Common myeloid progenitor, CD34-positive (primary cell): Measurements from ENCODE around the gene SERTAD2.

ENCODE experiments used
- CTCF ChIA-PET: fragments of 350-600 bp; sonication (Branson Sonifier 250); formaldehyde crosslinking; loops from one replicate; lab custom pipeline; 2021; ENCODE audit warnings: antibody characterized with exemption; lab: Charles Lee
- POLR2A ChIA-PET: fragments of 350-600 bp; sonication (Branson Sonifier 250); formaldehyde crosslinking; loops from one replicate; lab custom pipeline; 2021; ENCODE audit warnings: antibody characterized with exemption; lab: Charles Lee
- DNase-seq, 3 donors: peaks; one replicate each; pipeline versions ENCODE4 v3.0.0 to v3.0.0-alpha.2; 2013
- H3K27ac ChIP-seq, 2 experiments: 1 replicate in 1 of 2; 2 replicates in 1 of 2; pipeline ENCODE4 v1.7.0; 2013; ENCODE audit warnings: inconsistent platforms in 2 of 2, low read length in 2 of 2, mild to moderate bottlenecking in 2 of 2, low read depth in 1 of 2, moderate library complexity in 1 of 2; ENCODE audit not compliant: severe bottlenecking in 2 of 2, insufficient read depth in 1 of 2, poor library complexity in 1 of 2
- H3K27me3 ChIP-seq, 5 experiments: replicated peaks in 2 of 5; 1 replicate in 3 of 5; 2 replicates in 2 of 5; pipeline versions ENCODE4 v1.6.1 to v1.7.0; 2013; ENCODE audit warnings: low read length in 4 of 5, mild to moderate bottlenecking in 2 of 5, moderate library complexity in 2 of 5, inconsistent platforms in 1 of 5; ENCODE audit not compliant: insufficient read depth in 5 of 5, control insufficient read depth in 4 of 5
- H3K36me3 ChIP-seq, 4 experiments: 1 replicate in 2 of 4; 2 replicates in 2 of 4; pipeline versions ENCODE4 v1.6.1 to v1.7.0; 2013; ENCODE audit warnings: low read length in 3 of 4, control low read depth in 1 of 4, mild to moderate bottlenecking in 1 of 4; ENCODE audit not compliant: control insufficient read depth in 4 of 4, insufficient read depth in 4 of 4
- H3K4me1 ChIP-seq, 4 experiments: 1 replicate in 3 of 4; 2 replicates in 1 of 4; pipeline versions ENCODE4 v1.6.1 to v1.7.1; 2013; ENCODE audit warnings: low read length in 3 of 4, mild to moderate bottlenecking in 3 of 4, control low read depth in 1 of 4, inconsistent platforms in 1 of 4, moderate library complexity in 1 of 4; ENCODE audit not compliant: control insufficient read depth in 4 of 4, insufficient read depth in 4 of 4; ENCODE audit errors: control extremely low read depth in 1 of 4
- H3K4me3 ChIP-seq, 7 experiments: 1 replicate in 4 of 7; 2 replicates in 3 of 7; pipeline versions ENCODE4 v1.5.1 to v1.7.0; 2013; ENCODE audit warnings: mild to moderate bottlenecking in 7 of 7, low read length in 6 of 7, moderate library complexity in 6 of 7, inconsistent platforms in 2 of 7, low read depth in 2 of 7, control low read depth in 1 of 7; ENCODE audit not compliant: insufficient read depth in 4 of 7, control insufficient read depth in 1 of 7; ENCODE audit errors: extremely low read depth in 1 of 7
- H3K9me3 ChIP-seq, 5 experiments: 1 replicate in 4 of 5; 2 replicates in 1 of 5; pipeline versions ENCODE4 v1.6.1 to v1.7.1; 2013; ENCODE audit warnings: low read length in 4 of 5, mild to moderate bottlenecking in 2 of 5, inconsistent platforms in 1 of 5, low read depth in 1 of 5, moderate library complexity in 1 of 5; ENCODE audit not compliant: control insufficient read depth in 4 of 5, insufficient read depth in 2 of 5; ENCODE audit errors: control extremely low read depth in 1 of 5
- WGBS: methylation state at CpG from one replicate; pipeline ENCODE4 v1.1.5; 2013; ENCODE audit not compliant: insufficient coverage; 5-methylcytosine and 5-hydroxymethylcytosine counted together

Gene SERTAD2

GRCh38 chr2:64665709-64666108, 12.0 kb upstream of the SERTAD2 start:
- no peaks in the 10 kb centered on the region for H3K9me3 ChIP-seq
- ChIA-PET CTCF (interaction anchor here (0.6 to 5.0 kb wide), 6 partner anchors 8 to 1645 kb away, joined by 3 to 47 read pairs (median 6); partner anchors contain the start of gene SERTAD2), POLR2A (no interaction called here)
- WGBS = 100% methylated on average over 4 of the region's 8 CpGs
- H3K4me3 ChIP-seq = no peak overlapping the region
- H3K36me3 ChIP-seq = peaks cover 0 to 2% (median 0%) of the 10 kb centered on the region in 4 experiments
- no peak for DNase-seq
- no peaks in the 10 kb centered on the region for H3K27me3 ChIP-seq
- peaks cover 35 to 75% (median 47%) of the 10 kb centered on the region in 4 experiments for H3K4me1 ChIP-seq
- no peak overlapping the region for H3K27ac ChIP-seq

- H3K36me3 ChIP-seq = peaks cover 0 to 2% (median 0%) of the 10 kb centered on the region in 4 experiments
- H3K27me3 ChIP-seq = no peaks in the 10 kb centered on the region
- no CpG with 5 or more reads among the region's 1 CpG for WGBS
- CTCF ChIA-PET = interaction anchor here (1.0 to 5.0 kb wide), 10 partner anchors 10 to 170 kb away, joined by 3 to 47 read pairs (median 3); partner anchors contain the start of gene SERTAD2
- no peak for DNase-seq
- no peaks in the 10 kb centered on the region for H3K9me3 ChIP-seq
- no peak overlapping the region for H3K4me3 ChIP-seq
- H3K27ac ChIP-seq = no peak overlapping the region
- POLR2A ChIA-PET = no interaction called here
- H3K4me1 ChIP-seq = peaks cover 43 to 83% (median 56%) of the 10 kb centered on the region in 4 experiments
These were observed 9.7 kb upstream of the SERTAD2 start for GRCh38 chr2:64663402-64663801.

- peaks cover 0 to 2% (median 0%) of the 10 kb centered on the region in 4 experiments for H3K36me3 ChIP-seq
- CTCF ChIA-PET = interaction anchor here (0.9 to 5.0 kb wide), 9 partner anchors 10 to 206 kb away, joined by 3 to 47 read pairs (median 5); partner anchors contain the start of gene SERTAD2
These were observed 8.0 kb upstream of the SERTAD2 start for GRCh38 chr2:64661741-64662169.

GRCh38 chr2:64659252-64659651, 5.5 kb upstream of the SERTAD2 start:
- Histone ChIP-seq H3K27ac (no peak overlapping the region), H3K4me1 (peaks cover 60 to 88% (median 67%) of the 10 kb centered on the region in 4 experiments), H3K27me3 (no peaks in the 10 kb centered on the region), H3K36me3 (peaks cover 0 to 2% (median 0%) of the 10 kb centered on the region in 4 experiments), H3K4me3 (no peak overlapping the region), H3K9me3 (no peaks in the 10 kb centered on the region)
- CTCF ChIA-PET = interaction anchor here (1.3 kb wide), 1 partner anchor 15 kb away, joined by 3 read pairs; no protein-coding TSS in a partner anchor
- 23% methylated on average over 2 of the region's 2 CpGs for WGBS
- POLR2A ChIA-PET = no interaction called here
- DNase-seq = no peak

More at GRCh38 chr2:64661741-64662169, 8.0 kb upstream of the SERTAD2 start:
- H3K27me3 ChIP-seq = no peaks in the 10 kb centered on the region
- POLR2A ChIA-PET = interaction anchor here (0.7 kb wide), 1 partner anchor 18 kb away, joined by 3 read pairs; no protein-coding TSS in a partner anchor
- peaks cover 44 to 83% (median 58%) of the 10 kb centered on the region in 4 experiments for H3K4me1 ChIP-seq
- H3K9me3 ChIP-seq = no peaks in the 10 kb centered on the region
- H3K27ac ChIP-seq = no peak overlapping the region
- DNase-seq = peak in 2 of 3 donors; percentile 61 to 70
- WGBS = 0% methylated on average over 1 of the region's 2 CpGs
- H3K4me3 ChIP-seq = peak overlapping the region in 3 of 7 experiments; percentile 13 to 31 (median 21)

GRCh38 chr2:64658269-64658668, 4.6 kb upstream of the SERTAD2 start:
- peak overlapping the region in 1 of 2 experiments; percentile 52 for H3K27ac ChIP-seq

GRCh38 chr2:64657411-64657810, 3.7 kb upstream of the SERTAD2 start:
- H3K4me3 ChIP-seq = peak overlapping the region in 5 of 7 experiments; percentile 1 to 38 (median 26)
- no peaks in the 10 kb centered on the region for H3K36me3 ChIP-seq
- WGBS = no CpG with 5 or more reads among the region's 2 CpGs
- CTCF ChIA-PET = interaction anchor here (0.9 to 2.0 kb wide), 8 partner anchors 10 to 210 kb away, joined by 3 to 6 read pairs (median 4); no protein-coding TSS in a partner anchor
- H3K4me1 ChIP-seq = peaks cover 60 to 82% (median 65%) of the 10 kb centered on the region in 4 experiments
- no peaks in the 10 kb centered on the region for H3K9me3 ChIP-seq
- H3K27ac ChIP-seq = peak overlapping the region in 1 of 2 experiments; percentile 52
- peak in 2 of 3 donors; percentile 87 to 90 for DNase-seq
- H3K27me3 ChIP-seq = no peaks in the 10 kb centered on the region
- POLR2A ChIA-PET = interaction anchor here (0.8 to 1.0 kb wide), 2 partner anchors 16 to 38 kb away, joined by 3 to 7 read pairs; no protein-coding TSS in a partner anchor

More at GRCh38 chr2:64658269-64658668, 4.6 kb upstream of the SERTAD2 start:
- Histone ChIP-seq H3K4me1 (peaks cover 60 to 86% (median 65%) of the 10 kb centered on the region in 4 experiments), H3K27me3 (no peaks in the 10 kb centered on the region), H3K4me3 (peak overlapping the region in 1 of 7 experiments; percentile 37), H3K36me3 (no peaks in the 10 kb centered on the region), H3K9me3 (no peaks in the 10 kb centered on the region)
- peak in 2 of 3 donors; percentile 69 to 83 for DNase-seq
- CTCF ChIA-PET = interaction anchor here (0.7 to 2.0 kb wide), 11 partner anchors 11 to 385 kb away, joined by 3 to 6 read pairs (median 3); no protein-coding TSS in a partner anchor
- WGBS = 39% methylated on average over 5 of the region's 6 CpGs
- POLR2A ChIA-PET = interaction anchor here (0.8 to 1.0 kb wide), 2 partner anchors 15 to 37 kb away, joined by 3 to 7 read pairs; no protein-coding TSS in a partner anchor
